IPS-NIHi7 (cell line): ENCODE measurements around the gene MLXIPL.
"Not testable (repeated sequence)": the region's sequence is repeated elsewhere in the genome, so short reads cannot be mapped to it uniquely, and the experiment has no call there.

Experiments
- DNase-seq: peaks from one replicate; pipeline ENCODE4 v3.0.0; 2012; ENCODE audit warnings: mixed read lengths; ENCODE audit errors: extremely low spot score

The MLXIPL gene

DNA sequence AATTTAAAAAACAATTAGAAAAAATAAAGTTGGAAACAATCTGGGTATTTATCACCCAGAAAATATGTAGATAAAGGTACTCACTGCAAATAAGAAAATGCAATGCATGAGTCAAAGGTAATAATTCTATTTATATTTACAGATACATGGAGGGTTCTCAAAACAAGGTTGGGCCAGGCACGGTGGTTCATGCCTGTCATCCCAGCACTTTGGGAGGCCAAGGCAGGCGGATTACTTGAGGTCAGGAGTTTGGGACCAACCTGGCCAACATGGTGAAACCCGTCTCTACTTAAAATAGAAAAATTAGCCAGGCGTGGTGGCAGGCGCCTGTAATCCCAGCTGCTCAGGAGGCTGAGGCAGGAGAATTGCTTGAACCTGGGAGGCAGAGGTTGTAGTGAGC lies 74.2 kb downstream of the MLXIPL start:
- not testable (repeated sequence) for DNase-seq

DNA sequence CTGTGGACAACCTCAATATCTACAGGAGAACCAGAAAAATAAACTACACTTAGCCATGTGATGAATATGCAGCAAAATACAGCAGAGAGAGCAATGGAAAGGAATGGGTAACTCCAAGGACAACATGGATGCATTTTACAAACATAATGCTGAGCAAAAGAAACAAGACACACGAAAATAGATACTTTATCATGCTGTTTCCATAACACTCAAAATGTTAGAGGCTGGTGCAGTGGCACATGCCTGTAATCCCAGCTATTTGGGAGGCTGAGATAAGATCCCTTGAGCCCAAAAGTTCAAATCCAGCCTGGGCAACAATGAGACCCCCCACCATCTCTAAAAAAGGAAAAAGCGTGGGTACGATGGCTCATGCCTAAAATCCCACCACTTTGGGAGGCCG lies 75.1 kb downstream of the MLXIPL start:
- DNase-seq, result no peak

DNA sequence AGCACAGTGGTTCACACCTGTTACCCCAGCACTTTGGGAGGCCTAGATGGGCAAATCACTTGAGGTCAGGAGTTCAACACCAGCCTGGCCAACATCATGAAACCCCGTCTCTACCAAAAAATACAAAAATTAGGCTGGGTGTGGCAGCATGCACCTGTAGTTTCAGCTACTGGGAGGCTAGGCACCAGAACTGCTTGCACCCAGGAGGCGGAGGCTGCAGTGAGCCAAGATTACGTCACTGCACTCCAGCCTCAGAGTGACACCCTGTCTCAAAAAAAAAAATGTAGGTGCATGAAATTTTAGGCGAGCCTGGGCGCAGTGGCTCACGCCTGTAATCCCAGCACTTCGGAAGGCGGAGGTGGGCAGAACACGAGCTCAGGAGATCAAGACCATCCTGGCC lies 76.5 kb downstream of the MLXIPL start:
- no peak for DNase-seq

DNA sequence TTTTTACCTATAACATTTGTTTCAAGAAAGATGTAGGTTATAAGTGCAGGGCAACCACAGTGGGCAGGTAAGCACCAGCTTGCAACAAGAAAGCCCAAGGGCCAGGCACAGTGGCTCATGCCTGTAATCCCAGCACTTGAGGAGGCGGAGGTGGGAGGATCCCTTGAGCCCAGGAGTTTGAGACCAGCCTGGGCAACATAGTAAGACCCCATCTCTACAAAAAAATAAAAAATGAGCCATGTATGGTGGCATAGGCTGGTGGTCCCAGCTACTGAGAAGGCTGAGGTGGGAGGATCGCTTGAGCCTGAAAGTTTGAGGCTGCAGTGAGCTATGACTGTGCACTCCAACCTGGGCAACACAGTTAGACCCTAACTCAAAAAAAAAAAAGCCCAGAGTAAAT lies 79.6 kb downstream of the MLXIPL start:
- no peak for DNase-seq
